ENCODE data around the gene GIGYF2. TPM values are rescaled to one million over a fixed set of nuclear protein-coding genes. Genes with fewer than 3 reads are reported as not detected.

The GIGYF2 gene
- polyA plus RNA-seq, 1 donor from 2014 or later, result 52.6 TPM

DNA sequence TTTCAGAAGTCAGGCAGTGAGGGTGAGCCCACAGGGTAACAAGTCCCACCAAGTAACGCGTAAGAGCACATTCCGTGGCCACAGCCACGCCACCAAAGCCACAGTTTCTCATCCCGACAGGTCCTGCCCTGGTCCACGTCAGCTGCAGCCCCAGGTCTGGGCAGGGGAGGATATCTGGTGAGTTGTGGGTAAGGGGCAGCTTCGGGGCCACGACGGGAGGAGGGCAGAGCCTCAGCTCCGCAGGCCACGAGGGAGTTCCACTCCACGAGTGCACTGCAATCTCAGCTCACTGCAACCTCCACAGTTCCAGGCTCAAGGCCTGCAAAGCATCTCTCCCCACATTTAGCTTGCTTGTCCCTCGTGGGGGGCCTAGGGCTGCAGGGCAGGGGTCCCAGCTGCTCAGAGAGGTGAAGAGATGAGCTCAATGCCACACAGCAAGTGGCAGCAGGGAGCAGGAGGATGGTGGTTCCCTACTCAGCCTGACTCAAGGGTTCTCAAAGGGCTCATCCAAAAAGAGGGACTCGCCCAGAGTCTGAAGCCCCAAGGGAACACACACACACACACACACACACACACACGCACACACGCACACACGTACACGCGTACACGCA is 185.5 kb downstream of the GIGYF2 start:
- H3K9me2 ChIP-seq (ENCODE audit: insufficient read depth, low read length), result no peaks in the 10 kb centered on the region
- TF ChIP-seq RAD21 (conservative IDR thresholded peaks at IDR 0.05) (no peak), CTCF (IDR thresholded peaks at IDR 0.05; ENCODE audit: poor library complexity, severe bottlenecking) (no peak), SMC3 (conservative IDR thresholded peaks at IDR 0.05; ENCODE audit: poor library complexity) (no peak), EP300 (conservative IDR thresholded peaks at IDR 0.05; ENCODE audit: poor library complexity, severe bottlenecking) (no peak)
- H3K36me3 ChIP-seq (ENCODE audit: insufficient read depth, low read length), result no peaks in the 10 kb centered on the region
- no peak overlapping the region for H3K27ac ChIP-seq (ENCODE audit: low read length)
- no peak overlapping the region for H3K9ac ChIP-seq (ENCODE audit: low read length)
- no peaks in the 10 kb centered on the region for H3F3A ChIP-seq (ENCODE audit: insufficient read depth, low read length, poor library complexity, severe bottlenecking)
- H4K20me1 ChIP-seq (ENCODE audit: insufficient read depth), result no peaks in the 10 kb centered on the region
- no peak overlapping the region for H3K4me3 ChIP-seq (ENCODE audit: low read length)
- H3K9me3 ChIP-seq (ENCODE audit: low read length), result no peaks in the 10 kb centered on the region
- no peaks in the 10 kb centered on the region for H3K27me3 ChIP-seq (ENCODE audit: insufficient read depth, low read depth, low read length)
- H3K79me2 ChIP-seq (replicated peaks; ENCODE audit: insufficient read depth, low read length), result no peaks in the 10 kb centered on the region
- H2AFZ ChIP-seq (ENCODE audit: low read depth, low read length), result no peak overlapping the region
- H3K4me2 ChIP-seq (ENCODE audit: low read length), result no peak overlapping the region

DNA sequence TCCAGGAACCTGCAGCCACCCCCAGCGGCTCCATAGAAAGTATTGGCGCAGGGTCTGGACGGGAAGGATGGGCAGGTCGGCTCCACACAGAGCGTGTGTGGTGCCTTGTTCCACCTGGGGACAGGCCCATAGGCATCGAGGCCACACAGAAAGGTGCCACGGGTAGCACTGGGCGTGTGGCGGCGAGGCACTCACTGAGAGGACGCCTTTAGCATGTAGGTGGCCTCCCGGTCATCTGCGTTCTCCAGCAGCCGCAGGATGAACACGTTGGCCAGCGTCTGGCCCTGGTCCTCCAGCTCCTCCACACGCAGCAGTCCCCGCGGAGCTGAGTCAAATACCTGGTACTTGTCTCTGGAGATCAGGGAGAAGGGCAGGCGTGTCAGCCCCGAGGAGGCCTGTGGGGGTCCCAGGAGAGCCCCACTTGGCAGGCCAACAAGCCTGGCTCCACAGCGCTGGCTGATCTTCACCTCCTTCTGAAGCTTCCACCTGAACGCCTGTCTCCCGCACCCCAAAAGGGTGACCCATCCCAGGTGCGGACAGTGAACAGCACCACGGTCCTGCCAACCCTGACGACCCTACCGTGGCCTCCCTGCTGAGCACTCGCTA is 186.1 kb downstream of the GIGYF2 start:
- H3K27ac ChIP-seq (ENCODE audit: low read length), result no peak overlapping the region
- no peaks in the 10 kb centered on the region for H3K36me3 ChIP-seq (ENCODE audit: insufficient read depth, low read length)
- no peaks in the 10 kb centered on the region for H3K9me2 ChIP-seq (ENCODE audit: insufficient read depth, low read length)

More for the DNA sequence above, 186.1 kb downstream of the GIGYF2 start:
- Histone ChIP-seq H3K27me3 (ENCODE audit: insufficient read depth, low read depth, low read length) (no peaks in the 10 kb centered on the region), H3K9me3 (ENCODE audit: low read length) (no peaks in the 10 kb centered on the region), H4K20me1 (ENCODE audit: insufficient read depth) (no peaks in the 10 kb centered on the region), H3K4me3 (ENCODE audit: low read length) (no peak overlapping the region), H3K4me2 (ENCODE audit: low read length) (no peak overlapping the region), H3F3A (ENCODE audit: insufficient read depth, low read length, poor library complexity, severe bottlenecking) (no peaks in the 10 kb centered on the region), H2AFZ (ENCODE audit: low read depth, low read length) (no peak overlapping the region), H3K79me2 (replicated peaks; ENCODE audit: insufficient read depth, low read length) (no peaks in the 10 kb centered on the region), H3K9ac (ENCODE audit: low read length) (no peak overlapping the region)
- TF ChIP-seq SMC3 (conservative IDR thresholded peaks at IDR 0.05; ENCODE audit: poor library complexity) (no peak), MXI1 (conservative IDR thresholded peaks at IDR 0.05; ENCODE audit: poor library complexity, severe bottlenecking) (no peak), TAF1 (IDR thresholded peaks at IDR 0.05; ENCODE audit: low read depth) (no peak), CTCF (IDR thresholded peaks at IDR 0.05; ENCODE audit: poor library complexity, severe bottlenecking) (no peak), EZH2 (IDR thresholded peaks at IDR 0.05; ENCODE audit: borderline replicate concordance, insufficient read depth, low read length, poor library complexity, severe bottlenecking) (no peak), RAD21 (conservative IDR thresholded peaks at IDR 0.05) (no peak), POLR2AphosphoS5 (IDR thresholded peaks at IDR 0.05) (no peak), EP300 (conservative IDR thresholded peaks at IDR 0.05; ENCODE audit: poor library complexity, severe bottlenecking) (no peak)
- TF ChIP-seq, protein P1, sequence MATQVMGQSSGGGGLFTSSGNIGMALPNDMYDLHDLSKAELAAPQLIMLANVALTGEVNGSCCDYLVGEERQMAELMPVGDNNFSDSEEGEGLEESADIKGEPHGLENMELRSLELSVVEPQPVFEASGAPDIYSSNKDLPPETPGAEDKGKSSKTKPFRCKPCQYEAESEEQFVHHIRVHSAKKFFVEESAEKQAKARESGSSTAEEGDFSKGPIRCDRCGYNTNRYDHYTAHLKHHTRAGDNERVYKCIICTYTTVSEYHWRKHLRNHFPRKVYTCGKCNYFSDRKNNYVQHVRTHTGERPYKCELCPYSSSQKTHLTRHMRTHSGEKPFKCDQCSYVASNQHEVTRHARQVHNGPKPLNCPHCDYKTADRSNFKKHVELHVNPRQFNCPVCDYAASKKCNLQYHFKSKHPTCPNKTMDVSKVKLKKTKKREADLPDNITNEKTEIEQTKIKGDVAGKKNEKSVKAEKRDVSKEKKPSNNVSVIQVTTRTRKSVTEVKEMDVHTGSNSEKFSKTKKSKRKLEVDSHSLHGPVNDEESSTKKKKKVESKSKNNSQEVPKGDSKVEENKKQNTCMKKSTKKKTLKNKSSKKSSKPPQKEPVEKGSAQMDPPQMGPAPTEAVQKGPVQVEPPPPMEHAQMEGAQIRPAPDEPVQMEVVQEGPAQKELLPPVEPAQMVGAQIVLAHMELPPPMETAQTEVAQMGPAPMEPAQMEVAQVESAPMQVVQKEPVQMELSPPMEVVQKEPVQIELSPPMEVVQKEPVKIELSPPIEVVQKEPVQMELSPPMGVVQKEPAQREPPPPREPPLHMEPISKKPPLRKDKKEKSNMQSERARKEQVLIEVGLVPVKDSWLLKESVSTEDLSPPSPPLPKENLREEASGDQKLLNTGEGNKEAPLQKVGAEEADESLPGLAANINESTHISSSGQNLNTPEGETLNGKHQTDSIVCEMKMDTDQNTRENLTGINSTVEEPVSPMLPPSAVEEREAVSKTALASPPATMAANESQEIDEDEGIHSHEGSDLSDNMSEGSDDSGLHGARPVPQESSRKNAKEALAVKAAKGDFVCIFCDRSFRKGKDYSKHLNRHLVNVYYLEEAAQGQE (IDR thresholded peaks at IDR 0.05; ENCODE audit: borderline replicate concordance), result no peak

Data from neural cell (in vitro differentiated cells).